Jurkat, Clone E6-1 (cell line): ENCODE results near the gene TSFM. TPM values are rescaled to one million over a fixed set of nuclear protein-coding genes. Genes with fewer than 3 reads are reported as not detected.

Experiments
- DNase-seq: peaks from one replicate; pipeline ENCODE4 v3.0.0-alpha.2; 2011; ENCODE audit warnings: low read depth, low spot score
- H3K4me3 ChIP-seq: 2 replicates; pipeline ENCODE4 v1.5.1; 2011; ENCODE audit warnings: mild to moderate bottlenecking, low read length, control low read depth, moderate library complexity
- polyA plus RNA-seq: library from polyadenylated mRNA; unstranded; fragments of >200 nt; gene quantifications from one replicate; pipeline ENCODE4 v1.2.1, GENCODE V29; 2012; ENCODE audit warnings: missing spikeins; ENCODE audit not compliant: insufficient read length, insufficient read depth

Gene TSFM
- polyA plus RNA-seq, result 59.8 TPM

DNA sequence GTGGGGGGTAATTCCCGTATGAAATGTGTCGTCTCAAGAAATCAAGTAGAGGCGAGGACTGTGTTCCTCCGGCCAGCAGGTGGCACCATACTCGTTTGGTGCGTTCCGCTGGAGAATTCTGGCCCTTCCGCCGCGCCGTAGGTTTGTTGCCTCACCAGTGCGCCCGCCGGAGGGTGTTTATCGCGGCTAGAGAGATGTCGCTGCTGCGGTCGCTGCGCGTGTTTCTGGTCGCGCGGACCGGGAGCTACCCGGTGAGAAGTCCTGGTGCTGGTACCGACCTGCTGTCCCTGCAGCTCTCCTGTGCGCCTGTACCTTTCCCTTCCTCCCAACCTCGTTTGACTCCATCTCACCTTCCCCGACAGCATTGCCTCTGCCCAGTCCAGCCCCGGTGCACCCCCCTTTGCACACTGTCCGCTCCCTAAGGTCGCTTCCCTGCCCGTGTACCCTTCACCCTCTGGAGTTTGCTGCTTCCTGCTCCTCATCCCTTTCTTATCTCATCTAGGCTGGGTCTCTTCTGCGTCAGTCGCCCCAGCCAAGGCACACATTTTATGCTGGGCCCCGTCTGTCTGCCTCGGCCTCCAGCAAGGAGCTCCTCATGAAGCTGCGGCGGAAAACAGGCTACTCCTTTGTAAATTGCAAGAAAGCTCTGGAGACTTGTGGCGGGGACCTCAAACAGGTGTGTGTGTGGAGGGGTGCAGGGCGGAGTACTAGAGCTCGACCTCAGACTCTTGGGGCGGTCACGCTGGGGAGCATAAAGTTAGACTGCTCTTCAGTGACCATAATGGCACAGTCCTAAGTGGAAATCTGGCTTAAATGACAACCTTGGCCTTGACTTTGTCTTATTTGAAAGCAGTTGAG is at the start of gene TSFM:
Gene TSFM, plus strand, starts transcription at position 180 of the 858 bp plus-strand sequence. Its CDS starts 15 bp downstream, at position 195.
- peak; percentile 95 for DNase-seq
- H3K4me3 ChIP-seq, result peak within 1 kb of the TSS; percentile 100

DNA sequence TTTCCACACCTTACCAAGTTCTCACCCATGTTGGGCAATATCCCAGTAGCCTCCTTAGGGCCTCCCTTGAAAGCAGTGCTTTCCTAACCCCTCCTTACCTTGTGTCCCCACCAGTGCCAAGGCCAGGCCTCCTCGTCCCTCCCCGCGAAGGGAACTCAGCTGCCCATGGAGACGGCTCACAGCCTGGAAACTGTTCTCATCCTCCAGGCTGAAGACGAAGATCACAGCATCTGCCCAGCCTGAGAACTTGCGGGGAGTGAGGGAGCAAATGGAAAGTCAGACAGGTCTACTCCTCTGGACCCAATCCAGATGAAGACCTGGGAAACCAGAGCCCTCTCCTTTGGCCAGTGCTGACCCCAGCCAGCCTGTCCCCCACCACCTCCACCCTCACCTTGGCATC is 48.7 kb upstream of the TSFM start:
- no peak for DNase-seq
- H3K4me3 ChIP-seq, result no peak overlapping the region

DNA sequence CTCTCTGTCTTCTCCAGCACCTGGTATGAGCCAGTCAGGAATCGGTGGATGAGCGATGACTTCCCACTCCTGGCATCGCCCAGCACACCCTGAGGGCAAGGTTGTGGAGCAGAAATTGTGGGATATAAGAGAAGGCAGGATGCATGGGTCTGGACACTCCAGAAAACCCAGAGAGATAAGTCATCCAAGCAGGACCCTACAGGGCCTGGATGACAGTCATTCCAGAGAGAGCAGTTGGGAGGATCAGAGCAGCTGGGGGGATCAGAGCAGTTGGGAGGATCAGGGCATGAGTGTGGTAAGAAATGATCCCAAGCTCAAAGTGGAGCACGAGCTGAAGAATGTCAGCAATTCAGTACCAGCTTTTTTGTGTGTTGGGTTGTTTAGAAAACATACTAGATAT is 48.0 kb upstream of the TSFM start:
- DNase-seq, result no peak
- no peak overlapping the region for H3K4me3 ChIP-seq

DNA sequence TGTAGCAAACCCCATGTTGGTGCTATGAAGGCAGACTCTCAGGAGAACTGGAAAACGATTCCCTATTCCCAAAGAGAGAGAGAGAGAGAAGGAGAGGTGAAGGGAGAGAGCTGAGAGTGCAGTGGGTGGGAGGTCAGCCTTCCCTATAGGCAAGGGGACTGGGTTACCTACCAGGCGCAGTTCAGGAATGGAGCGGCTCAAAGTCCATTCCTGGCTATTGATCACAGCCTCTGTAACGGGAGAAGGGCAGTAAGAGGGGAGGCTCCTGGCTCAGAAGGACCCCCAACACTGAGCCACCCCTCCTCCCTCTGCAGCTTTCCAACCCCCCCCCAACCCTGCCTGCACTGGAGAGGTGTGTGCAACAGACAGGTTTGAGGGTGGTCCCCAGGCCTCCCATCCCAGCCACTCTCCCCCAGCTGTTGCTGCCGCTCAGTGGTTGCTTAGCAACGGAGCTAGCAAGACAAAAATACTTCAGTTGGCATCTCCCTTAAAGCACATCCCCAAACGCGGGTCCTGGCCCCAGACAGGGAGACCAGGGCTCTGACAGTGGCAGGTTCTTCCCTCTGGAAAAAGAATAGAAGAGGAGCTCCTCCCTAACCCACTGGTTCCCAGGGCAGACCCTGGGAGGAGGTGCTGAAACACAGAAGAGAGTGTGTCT is 47.3 kb upstream of the TSFM start:
- no peak overlapping the region for H3K4me3 ChIP-seq
- no peak for DNase-seq

DNA sequence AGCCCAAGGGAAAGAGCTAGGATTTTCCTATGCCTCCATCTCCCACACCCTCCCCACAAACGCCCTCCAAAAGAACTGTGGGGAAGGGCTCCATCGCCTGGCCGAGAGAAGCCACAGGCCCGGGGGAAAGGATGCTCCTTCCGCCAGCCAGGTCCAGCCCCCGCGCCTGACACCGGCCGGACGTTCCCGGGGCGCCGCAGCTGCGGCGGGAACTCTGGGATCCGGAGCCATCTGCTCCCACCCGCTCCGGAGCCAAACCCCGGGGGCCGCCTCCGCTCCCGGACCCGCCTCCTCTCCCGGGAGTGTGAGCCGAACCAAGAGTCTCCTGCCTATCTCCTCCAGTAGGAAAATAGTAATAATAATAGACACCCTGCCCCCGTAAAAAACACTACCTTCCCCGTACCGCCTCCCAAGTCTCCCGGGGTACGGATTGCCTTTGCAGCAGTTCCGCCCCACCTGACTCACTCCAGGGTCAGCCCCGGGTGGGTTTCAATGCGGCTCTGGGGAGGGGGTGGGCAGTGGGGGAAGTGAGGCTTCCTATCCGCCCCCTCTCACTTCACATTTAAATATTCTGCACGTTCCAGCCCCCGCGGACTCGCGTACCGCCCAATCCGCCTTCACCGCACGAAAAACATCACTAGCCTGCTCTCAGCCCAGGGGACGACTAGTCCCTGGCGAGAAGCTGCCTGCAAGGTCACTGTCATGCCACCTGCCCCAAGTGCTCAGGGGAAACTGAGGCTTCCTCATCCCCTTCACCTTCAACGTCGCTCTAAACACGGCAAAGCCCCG is 46.4 kb upstream of the TSFM start:
- H3K4me3 ChIP-seq, result no peak overlapping the region
- no peak for DNase-seq

DNA sequence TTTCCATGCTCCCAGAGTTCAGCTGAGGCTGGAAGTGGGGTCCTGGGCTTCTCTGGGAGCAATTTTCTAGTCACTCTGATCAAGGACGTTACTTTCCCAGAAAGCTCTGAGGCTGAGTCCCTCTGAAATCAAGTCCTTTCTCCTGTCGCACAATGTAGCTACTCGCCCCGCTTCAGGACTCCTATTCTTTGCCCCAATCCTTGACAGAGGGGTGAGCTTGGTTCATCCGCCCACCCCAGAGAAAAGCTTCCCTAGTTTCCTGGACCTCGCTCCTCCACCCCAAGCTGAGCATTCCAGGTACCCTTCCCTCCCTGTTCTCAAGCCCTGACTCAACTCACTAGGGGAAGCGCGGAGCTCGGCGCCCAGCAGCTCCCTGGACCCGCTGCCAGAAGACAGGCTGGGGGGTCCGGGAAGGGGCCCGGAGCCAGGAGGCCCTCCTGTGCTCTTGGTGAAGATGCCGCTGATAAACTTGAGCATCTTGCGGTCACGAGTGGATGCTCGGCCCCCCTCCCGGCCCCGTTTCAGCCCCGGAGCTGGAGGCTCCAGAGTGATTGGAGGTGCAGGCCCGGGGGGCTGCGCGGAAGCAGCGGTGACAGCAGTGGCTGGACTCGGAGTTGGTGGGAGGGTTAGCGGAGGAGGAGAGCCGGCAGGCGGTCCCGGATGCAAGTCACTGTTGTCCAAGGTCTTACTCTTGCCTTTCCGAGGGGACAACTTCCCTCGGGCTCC is 45.7 kb upstream of the TSFM start:
- no peak for DNase-seq
- no peak overlapping the region for H3K4me3 ChIP-seq

DNA sequence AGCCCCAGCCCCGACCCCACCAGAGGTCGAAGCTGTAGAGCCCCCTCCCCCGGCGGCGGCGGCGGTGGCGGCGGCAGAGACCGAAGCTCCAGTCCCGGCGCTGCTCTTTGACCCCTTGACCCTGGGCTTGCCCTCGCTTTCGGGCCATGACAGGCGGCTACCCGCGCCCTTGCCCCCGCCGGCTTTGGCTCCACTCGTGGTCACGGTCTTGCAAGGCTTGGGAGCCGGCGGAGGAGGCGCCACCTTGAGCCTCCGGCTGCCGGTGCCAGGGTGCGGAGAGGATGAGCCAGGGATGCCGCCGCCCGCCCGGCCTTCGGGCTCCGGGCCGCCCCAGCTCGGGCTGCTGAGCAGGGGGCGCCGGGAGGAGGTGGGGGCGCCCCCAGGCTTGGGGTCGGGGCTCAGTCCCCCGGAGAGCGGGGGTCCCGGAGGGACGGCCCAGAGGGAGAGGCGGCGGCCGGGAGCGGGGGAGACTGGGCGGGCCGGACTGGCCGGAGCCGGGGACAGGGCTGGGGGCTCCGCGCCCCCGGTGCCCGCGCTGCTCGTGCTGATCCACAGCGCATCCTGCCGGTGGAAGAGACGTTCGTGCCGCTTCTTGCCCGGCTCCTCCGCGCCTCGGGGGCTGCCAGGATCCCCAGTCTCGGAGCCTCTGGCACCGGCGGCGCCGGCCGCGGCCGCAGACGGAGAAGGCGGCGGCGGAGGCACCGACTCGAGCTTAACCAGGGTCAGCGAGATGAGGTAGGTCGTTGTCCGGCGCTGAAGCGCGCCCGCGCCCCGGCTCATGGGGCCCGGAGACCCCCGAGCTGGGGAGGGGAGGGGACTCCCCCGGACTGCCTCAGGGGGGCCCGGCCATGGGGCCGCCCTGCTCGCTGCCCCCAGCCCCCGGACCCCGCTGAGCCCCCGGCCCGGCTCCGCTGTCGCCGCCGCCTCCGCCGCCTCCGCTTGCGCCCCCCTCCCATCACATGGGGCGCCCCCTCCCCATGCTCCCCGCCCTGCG is 44.8 kb upstream of the TSFM start:
- no peak overlapping the region for H3K4me3 ChIP-seq
- no peak for DNase-seq

DNA sequence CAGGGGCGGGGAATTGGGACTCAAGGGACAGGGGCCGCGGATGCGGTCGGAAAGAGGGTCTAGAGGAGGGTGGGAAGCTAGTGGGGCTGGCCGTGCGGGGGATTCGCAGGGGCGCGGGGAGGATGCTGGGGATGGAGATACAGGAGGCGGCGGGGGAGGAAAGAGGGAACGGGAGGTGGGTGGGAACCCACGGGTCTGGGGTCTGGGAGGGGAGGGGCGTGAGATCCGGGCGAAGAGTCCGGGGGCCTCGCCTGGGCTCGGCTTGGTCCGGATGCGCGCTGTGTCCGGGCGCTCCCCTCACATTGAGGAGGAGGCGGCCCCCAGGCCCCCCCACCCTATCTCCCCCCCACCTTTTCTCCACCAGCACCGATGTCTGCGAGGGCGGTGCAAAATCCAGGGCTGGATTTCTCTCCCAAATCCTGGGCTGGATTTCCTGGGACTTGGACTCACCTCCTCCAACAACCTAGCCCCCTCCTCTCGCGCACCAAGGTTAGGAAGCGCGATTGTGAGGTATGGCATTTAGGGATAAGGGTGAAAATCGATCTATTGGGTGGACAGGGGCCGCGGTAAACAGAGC is 43.8 kb upstream of the TSFM start, which contains the start of gene AGAP2:
Gene AGAP2, minus strand, starts transcription at position 82 of the 577 bp plus-strand sequence. CDS start 496 bp downstream, outside the sequence.
- no peak for DNase-seq
- H3K4me3 ChIP-seq, result no peak within 1 kb of the TSS

DNA sequence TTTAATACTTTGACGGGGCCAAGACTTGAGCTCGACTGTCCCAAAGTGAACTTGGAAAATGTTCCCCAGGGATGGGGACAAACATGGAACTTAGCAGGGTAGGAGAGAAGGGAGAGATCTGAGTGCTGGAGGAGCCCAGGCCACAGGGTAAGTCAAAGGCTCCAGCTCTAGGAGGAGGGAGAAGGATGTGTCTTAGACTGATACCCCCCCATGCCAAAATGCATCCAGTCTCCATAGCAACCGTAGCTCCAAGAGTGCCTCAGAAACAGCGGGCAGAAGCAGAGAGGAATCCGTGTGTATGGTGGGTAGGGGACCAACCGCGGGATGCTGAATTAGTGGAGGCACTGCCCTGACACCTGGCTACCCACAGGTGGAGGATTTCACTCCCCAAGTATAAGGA is 43.2 kb upstream of the TSFM start:
- H3K4me3 ChIP-seq, result no peak overlapping the region
- DNase-seq, result no peak

DNA sequence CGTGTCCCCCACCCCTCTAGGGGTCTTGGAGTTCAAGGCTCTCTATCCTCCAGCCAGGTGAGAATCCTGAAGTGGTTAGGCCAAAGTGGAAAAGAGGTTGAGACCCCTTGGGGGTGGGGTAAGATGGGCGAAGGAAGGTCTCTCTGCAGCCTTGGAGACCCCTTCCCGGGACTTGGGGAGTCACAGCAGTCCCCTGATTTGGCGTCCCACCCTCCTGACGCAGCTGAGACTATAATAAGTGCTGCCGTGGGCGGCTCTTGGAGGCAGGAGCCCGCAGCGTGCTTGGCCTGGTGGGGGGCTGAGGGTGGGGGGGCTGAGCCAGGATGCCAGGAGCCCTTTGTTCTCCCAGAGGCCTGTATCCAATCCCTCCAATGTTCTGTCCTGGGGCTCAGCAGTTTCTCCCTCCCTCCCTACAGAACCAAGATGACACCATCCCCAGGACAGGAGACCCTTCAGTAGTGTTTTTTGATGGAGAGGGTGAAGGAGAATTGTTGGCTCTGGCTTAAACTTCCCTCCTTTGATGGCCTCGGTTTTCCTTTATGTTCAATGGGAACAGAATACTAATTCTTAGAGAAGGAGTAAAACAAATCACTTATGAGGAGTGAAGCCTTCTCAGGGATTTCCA is 42.6 kb upstream of the TSFM start:
- H3K4me3 ChIP-seq, result no peak overlapping the region
- DNase-seq, result no peak

DNA sequence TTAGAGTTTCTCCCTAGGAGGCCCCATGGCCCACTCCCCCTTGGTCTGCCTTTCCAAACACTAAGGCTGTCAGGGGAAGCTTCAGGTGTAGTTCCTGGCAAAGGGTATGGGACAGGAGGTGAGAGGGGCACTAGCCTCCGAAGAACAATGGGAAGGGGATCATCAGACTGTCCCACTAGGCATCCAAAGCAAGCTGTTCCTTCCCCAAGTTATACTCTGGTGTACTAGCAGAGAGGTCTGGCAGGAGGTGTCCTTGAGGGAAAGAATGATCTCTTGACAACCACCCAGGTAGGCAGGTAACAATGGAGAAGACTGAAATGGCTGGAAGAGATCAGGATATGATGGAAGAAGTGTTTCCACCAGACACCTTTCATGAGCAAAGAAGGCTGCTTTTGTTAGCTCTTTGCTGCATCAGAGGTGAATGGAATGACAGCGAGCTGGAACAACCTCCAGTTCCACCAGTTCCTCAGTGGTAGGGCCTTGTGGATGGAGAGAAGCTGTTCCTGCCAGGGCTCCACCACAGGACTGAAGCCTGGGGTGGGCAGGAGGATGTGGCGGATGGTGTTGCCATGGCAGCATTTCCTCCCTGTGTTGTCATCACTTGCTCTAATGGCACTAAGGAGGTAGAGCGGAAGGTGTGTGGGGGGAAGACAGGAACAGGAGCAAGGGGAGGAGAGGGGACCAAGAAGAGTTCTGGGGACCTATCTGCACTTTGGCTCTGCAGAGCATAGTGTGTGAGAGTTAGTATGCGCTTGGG is 41.8 kb upstream of the TSFM start:
- peak overlapping the region; percentile 91 for H3K4me3 ChIP-seq
- DNase-seq, result peak; percentile 95

DNA sequence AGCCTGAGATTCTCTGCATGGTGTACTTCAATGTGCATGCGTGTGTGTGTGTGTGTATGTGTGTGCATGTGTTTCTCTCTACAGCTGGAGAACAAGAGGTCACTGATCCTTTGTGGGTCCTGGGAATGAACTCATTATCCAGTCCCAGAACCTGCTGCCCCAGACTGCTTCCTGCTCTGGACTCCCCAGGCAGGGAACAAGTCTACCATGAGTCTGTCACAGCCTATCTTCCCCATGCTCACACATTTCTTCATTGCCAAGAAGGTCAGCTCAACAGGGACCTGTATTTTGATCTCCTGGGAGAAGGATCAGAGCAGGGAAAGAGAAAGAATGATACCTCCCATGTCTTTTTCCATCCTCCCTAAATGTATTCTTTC is 41.2 kb upstream of the TSFM start:
- peak overlapping the region; percentile 91 for H3K4me3 ChIP-seq
- DNase-seq, result no peak

DNA sequence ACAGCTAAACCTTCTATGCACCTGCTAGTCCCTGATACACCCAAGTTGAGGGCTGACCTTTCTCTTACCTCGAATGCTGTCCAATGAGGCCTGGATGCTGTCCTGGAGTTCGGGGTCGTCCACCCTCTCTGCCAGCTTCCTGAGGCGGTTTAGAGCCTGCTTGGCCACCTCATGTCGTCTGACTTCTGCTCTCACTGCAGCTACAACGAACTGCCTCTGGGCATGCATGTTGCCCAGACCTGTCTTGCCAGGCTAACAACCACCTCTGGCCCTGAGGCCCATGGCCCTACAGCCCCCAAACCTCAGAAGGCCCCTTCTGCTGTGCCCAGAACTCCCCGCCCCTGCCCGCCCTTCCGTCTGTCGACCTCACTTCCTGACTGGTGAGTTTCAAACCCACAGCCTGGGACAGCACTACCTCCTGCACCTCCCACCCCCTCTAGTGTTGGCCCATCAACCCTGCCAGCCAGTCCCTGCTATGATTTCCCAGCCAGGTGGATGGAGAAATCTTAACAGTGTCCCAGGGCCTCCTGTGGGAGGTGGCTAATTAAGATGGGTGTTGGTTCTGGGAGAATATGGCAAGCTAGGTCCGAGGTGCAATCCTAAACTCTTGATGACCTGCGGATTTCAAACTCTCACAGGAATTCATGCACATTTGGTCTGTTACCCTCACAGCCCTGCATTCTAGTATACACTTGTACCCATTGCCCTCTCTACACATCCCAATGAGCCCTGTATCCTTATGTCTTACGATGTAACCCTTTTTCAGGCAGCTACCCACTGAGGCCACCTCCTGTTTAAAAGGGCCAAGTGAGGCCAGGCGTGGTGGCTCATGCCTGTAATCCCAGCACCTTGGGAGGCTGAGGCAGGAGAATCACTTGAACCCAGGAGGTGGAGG is 40.5 kb upstream of the TSFM start:
- peak overlapping the region; percentile 91 for H3K4me3 ChIP-seq
- DNase-seq, result peak; percentile 88

DNA sequence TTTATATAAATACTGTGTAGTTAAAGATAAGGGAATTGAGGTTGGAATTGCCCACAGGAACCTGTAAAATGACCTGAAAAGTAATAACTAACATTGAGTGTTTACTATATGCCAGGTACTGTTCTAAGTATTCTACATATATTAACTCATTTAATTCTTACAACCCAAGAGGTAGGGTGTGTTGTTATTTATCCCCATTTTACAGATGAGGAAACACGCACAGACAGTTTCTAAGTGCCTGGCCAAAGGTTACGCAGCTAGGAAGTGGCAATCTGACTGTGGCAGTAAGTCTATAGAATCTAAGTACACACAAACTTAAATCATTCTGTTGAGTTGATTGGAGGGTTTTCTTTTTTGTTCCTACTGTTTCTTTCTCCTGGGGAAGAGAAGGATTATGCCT is 38.8 kb upstream of the TSFM start:
- no peak overlapping the region for H3K4me3 ChIP-seq
- no peak for DNase-seq

DNA sequence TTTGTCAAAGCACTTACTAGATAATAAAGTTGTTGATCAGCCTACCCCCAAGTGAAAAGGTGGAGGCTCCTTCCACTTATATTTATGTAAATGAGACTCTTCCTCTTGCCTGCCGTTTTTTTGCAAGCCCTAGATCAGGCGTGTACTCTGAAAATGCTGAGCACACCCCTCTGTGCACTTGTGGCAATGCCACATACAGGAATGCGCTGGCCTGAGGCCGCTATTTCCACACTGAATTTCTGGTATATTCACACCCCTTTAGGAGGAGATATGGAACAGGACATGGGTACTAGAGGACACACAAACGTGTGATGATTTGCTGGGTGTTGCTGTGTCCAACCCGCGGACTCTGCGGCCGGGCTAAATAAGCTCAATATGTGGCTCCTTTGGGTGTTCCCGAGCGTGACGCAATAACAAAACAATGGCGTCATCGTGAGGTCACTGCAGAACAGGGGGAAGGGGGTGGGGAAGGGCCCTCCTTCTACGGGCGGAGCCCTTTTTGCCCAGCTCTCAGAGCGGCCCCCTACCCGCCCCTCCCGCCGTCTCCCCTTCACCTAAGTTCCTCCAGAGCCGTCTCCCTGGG is 38.3 kb upstream of the TSFM start:
- DNase-seq, result no peak
- no peak overlapping the region for H3K4me3 ChIP-seq
